GM21526 (cell line): ENCODE results near the gene EIF4G3.
"Not testable (repeated sequence)": the region's sequence is repeated elsewhere in the genome, so short reads cannot be mapped to it uniquely, and the experiment has no call there.

ENCODE experiments used
- ATAC-seq: cut with Tn5 transposase; IDR thresholded peaks from one replicate; pipeline ENCODE4 v1.9.1; 2021; ENCODE audit warnings: moderate library complexity; ENCODE audit not compliant: unreplicated experiment, low FRiP score

EIF4G3 gene

GRCh38 chr1:21189906-21190500 lies 13.3 kb upstream of the EIF4G3 start:
- ATAC-seq = no peak

DNA sequence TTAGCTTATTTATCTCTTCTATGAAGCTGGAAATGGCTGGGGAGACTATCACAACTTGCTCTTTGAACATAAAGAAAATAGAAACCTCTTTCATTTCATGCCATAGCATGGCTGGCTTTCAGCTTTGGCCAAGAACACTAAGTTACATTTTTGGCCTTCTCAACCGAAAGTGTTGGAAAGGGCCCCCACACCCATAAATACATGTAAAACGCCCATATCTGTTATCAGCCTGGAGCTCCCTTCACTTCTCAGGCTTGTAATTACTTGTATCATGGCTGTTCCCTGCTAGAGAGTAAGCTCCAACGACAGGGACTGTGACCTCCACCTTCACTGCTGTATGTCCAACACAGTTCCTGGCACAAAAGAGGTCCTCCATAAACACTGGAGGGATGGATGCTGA lies 12.7 kb upstream of the EIF4G3 start:
- ATAC-seq = no peak

- ATAC-seq = no peak
These were observed 11.5 kb upstream of the EIF4G3 start for GRCh38 chr1:21188235-21188634.

- ATAC-seq = no peak
These were observed 8.6 kb upstream of the EIF4G3 start for GRCh38 chr1:21185221-21185731.

GRCh38 chr1:21184276-21184675 lies 7.6 kb upstream of the EIF4G3 start:
- ATAC-seq = no peak

GRCh38 chr1:21182181-21182731 lies 5.6 kb upstream of the EIF4G3 start:
- ATAC-seq = no peak

DNA sequence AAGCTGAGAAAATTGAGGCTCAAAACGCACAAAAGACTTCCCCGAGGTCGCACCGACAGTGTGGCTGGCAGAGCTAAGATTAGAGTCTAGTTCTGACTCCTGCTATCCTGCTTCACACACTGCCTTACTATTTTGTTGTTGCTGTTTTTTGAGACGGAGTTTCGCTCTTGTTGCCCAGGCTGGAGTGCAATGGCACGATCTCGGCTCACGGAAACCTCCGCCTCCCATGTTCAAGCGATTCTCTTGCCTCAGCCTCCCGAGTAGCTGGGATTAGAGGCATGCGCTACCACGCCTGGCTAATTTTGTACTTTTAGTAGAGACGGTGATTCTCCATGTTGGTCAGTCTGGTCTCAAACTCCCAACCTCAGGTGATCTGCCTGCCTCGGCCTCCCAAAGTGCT lies 1.6 kb upstream of the EIF4G3 start:
- not testable (repeated sequence) for ATAC-seq

GRCh38 chr1:21175670-21176581 lies 771 bp downstream of the EIF4G3 start:
- ATAC-seq = peak; percentile 22

- no peak for ATAC-seq
These were observed 1.4 kb downstream of the EIF4G3 start for GRCh38 chr1:21175324-21175669.

GRCh38 chr1:21174654-21175323 lies 1.9 kb downstream of the EIF4G3 start:
- ATAC-seq = no peak

- ATAC-seq = no peak
These were observed 2.5 kb downstream of the EIF4G3 start for GRCh38 chr1:21174230-21174629.

- ATAC-seq = not testable (repeated sequence)
These were observed 3.6 kb downstream of the EIF4G3 start for GRCh38 chr1:21173096-21173495.

DNA sequence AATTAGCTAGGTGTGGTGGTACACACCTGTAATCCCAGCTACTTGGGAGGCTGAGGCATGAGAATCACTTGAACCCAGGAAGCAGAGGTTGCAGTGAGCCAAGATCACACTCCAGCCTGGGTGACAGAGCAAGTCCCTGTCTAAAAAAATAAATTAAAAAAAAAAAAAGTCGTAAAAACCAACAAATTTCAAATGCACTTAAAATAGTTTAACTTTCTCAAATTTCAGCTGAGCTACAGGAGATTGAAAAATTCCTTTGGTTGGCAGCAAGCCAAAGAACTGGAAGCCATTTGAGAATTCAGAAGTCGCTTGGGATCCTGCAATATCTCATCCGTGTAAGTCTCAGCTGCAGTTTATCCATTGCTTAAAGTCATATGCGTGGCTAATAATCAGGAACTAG lies 5.9 kb downstream of the EIF4G3 start:
- ATAC-seq = not testable (repeated sequence)

GRCh38 chr1:21168444-21168843 lies 8.3 kb downstream of the EIF4G3 start:
- no peak for ATAC-seq

DNA sequence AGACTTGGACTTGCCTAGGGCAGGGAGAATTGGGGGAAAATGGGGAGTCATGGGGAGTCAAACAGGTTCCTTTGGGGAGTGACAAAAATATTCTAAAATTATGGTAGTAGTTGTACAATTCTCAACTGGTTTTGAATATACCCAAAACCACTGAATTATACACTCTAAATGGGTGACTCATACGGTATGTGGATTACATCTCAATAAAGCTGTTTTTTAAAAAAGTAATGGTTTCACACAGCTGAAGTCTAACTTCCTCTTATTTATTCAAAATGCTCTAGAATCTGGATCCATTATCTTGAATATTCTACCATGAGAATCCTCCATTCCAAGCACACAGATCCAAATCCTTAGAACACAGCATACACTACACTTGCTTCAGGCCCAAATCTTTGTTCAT lies 11.1 kb downstream of the EIF4G3 start:
- ATAC-seq = no peak

GRCh38 chr1:21165076-21165475 lies 11.6 kb downstream of the EIF4G3 start:
- ATAC-seq = no peak

- no peak for ATAC-seq
These were observed 12.4 kb downstream of the EIF4G3 start for GRCh38 chr1:21164266-21164665.

DNA sequence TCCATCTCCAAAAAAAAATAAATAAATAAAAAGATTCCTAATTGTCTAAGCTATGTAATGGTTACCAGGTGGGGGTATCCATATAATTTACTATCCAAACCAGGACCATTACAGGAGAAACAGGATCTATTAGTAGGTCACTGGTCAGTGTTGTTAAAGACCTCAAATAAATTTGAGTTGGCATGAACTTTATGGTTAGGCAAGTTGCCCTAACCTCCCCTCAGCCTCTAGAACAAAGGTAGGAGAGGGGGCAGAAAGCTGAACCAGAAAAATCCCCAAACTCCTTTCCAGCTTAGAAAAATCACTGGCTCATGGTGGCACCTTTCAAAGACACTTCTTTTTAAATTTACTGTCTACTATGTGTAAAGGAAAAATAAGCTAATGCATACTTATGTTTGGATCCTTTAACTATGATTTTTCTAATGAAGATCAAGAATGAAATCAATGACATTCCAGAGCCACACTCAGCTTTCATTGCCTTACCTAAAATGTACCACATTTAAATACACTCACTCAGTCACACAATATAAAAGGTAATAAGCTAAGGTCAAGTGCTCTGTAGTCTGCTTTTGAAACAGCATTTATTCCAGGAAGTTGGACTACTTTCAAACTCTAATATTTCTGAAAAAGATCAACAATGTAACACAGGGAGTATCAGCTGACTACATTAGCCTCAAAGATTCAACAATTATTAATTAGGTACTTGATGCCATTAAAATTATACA lies 13.8 kb downstream of the EIF4G3 start:
- no peak for ATAC-seq

GRCh38 chr1:21161842-21162241 lies 14.9 kb downstream of the EIF4G3 start:
- ATAC-seq = no peak

DNA sequence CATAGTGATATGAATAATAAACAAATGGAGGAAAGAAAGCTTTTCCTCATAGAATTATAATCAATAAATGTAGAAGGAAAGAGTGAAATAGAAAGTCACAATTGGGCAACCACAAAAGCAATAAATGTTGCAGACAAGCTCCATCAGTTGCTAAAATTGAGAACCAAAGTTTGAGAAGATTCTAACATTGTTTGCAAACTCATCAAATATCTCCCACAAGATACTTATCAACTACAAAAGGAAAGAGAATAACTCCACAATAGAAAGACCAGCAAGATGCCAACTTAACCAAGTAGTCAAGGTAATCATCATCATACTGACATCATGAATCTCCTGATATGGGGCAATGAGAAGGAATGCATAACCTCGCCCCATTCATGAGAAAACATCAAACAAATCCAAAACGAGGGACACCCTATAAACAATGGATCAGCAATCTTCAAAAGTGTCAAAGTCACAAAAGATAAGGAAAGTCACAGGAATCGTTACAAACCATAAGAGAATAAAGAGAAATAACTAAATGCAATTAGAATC lies 16.4 kb downstream of the EIF4G3 start:
- ATAC-seq = no peak
